ENCODE data around the gene ZNF74.

Gene ZNF74

DNA sequence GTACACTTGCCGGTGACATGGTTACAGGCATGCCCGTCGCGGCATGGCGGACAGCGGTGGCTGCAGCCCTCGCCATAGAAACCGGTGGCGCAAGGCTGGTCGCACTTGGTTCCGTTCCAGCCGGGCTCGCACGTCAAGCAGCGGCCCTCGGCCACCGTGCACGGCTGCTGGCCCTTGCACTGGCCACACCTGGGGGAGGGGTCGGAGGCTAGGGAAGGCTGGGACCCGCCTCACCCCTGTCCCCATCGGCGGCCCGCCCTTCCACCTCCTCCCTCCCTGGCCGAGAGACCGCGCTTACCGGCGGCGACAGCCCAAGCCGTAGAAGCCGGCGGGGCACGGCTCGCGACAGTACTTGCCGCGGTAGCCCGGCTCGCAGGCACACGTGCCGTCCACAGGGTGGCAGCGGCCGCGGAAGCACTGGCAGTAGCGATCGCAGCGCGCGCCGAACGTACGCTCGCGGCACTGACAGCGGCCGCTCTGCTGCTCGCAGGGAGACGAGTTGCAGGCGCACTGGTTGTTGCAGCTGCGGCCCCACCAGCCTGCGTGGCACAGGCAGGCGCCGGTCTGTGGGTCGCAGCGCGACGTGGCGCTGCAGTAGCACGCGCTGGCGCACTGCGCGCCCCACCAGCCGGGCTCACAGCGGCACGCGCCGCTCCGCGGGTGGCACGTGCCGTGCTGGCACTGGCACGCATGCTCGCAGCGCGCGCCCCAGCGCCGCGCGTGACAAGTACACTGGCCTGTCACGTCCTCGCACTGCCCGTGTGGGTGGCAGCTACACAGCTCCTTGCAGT lies 37.0 kb downstream of the ZNF74 start:
- Histone ChIP-seq H3K27ac (ENCODE audit: low read length) (no peak overlapping the region), H3K36me3 (ENCODE audit: insufficient read depth, low read length) (no peaks in the 10 kb centered on the region), H3K4me2 (ENCODE audit: insufficient read depth, low read length) (no peak overlapping the region), H3K4me1 (ENCODE audit: insufficient read depth, low read length) (peaks cover 12% of the 10 kb centered on the region), H3K79me2 (ENCODE audit: insufficient read depth, low read length) (no peaks in the 10 kb centered on the region), H2AFZ (ENCODE audit: low read depth, low read length) (no peak overlapping the region), H3K4me3 (ENCODE audit: low read depth in 1 of 2, low read length in 2 of 2) (no peak overlapping the region), H3K9me3 (ENCODE audit: insufficient read depth, low read length, severe bottlenecking) (no peaks in the 10 kb centered on the region), H3K9ac (ENCODE audit: low read depth, low read length) (no peak overlapping the region), H4K20me1 (ENCODE audit: insufficient read depth, low read length) (peaks cover 3% of the 10 kb centered on the region; the same call in 1 of the 2 replicates), H3K27me3 (ENCODE audit: insufficient read depth, low read length, poor library complexity) (no peaks in the 10 kb centered on the region)
- no peak for ATAC-seq (ENCODE audit: insufficient read depth, low read depth)
- DNase-seq, result no peak
- TF ChIP-seq, protein P1, sequence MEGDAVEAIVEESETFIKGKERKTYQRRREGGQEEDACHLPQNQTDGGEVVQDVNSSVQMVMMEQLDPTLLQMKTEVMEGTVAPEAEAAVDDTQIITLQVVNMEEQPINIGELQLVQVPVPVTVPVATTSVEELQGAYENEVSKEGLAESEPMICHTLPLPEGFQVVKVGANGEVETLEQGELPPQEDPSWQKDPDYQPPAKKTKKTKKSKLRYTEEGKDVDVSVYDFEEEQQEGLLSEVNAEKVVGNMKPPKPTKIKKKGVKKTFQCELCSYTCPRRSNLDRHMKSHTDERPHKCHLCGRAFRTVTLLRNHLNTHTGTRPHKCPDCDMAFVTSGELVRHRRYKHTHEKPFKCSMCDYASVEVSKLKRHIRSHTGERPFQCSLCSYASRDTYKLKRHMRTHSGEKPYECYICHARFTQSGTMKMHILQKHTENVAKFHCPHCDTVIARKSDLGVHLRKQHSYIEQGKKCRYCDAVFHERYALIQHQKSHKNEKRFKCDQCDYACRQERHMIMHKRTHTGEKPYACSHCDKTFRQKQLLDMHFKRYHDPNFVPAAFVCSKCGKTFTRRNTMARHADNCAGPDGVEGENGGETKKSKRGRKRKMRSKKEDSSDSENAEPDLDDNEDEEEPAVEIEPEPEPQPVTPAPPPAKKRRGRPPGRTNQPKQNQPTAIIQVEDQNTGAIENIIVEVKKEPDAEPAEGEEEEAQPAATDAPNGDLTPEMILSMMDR (IDR thresholded peaks at IDR 0.05; ENCODE audit: borderline replicate concordance, extremely low read depth, low read length, poor library complexity, severe bottlenecking), result peak; percentile 31
- TF ChIP-seq EZH2 (IDR thresholded peaks at IDR 0.05; ENCODE audit: borderline replicate concordance, low read depth, low read length, severe bottlenecking), result no peak

DNA sequence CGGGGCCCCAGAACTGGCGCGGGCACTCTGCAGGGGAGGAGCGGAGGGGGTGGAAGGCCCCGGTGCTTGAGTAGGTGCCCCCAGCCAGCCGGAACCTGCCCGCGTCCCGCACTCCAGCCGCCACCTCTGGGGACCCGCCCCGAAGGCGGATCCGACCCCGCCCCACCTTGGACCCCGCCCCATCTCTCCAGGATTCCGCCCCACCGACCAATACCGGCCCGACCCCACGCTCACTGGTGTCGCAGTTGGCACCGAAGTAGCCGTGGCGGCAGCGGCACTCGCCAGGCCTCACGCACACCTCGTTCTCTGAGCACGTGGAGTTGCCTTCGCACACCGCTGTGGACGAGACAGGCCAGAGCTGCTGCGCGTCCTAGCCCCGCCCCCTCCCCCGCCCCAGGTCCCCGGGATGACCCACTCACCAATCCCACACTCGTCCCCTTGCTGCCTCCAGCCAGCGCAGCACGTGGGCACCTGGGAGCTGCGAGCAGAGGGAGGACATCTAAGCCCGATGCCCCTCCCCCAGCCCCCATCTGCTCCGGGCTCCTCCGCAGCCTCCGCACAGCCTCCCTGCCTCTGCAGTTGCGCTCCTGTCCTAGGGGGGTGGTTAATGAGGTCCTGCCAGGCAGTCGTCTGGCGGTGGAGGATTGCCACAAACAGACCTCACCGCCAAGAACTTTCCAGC lies 37.7 kb downstream of the ZNF74 start:
- peaks cover 12% of the 10 kb centered on the region for H3K4me1 ChIP-seq (ENCODE audit: insufficient read depth, low read length)
- H3K79me2 ChIP-seq (ENCODE audit: insufficient read depth, low read length), result no peaks in the 10 kb centered on the region
- H4K20me1 ChIP-seq (ENCODE audit: insufficient read depth, low read length), result peaks cover 3% of the 10 kb centered on the region; the same call in 1 of the 2 replicates
- TF ChIP-seq, protein P1 (IDR thresholded peaks at IDR 0.05; ENCODE audit: borderline replicate concordance, extremely low read depth, low read length, poor library complexity, severe bottlenecking), result no peak
- TF ChIP-seq EZH2 (IDR thresholded peaks at IDR 0.05; ENCODE audit: borderline replicate concordance, low read depth, low read length, severe bottlenecking), result no peak
- no peak overlapping the region for H2AFZ ChIP-seq (ENCODE audit: low read depth, low read length)
- H3K27ac ChIP-seq (ENCODE audit: low read length), result no peak overlapping the region
- no peak overlapping the region for H3K9ac ChIP-seq (ENCODE audit: low read depth, low read length)
- no peak overlapping the region for H3K4me3 ChIP-seq (ENCODE audit: low read depth in 1 of 2, low read length in 2 of 2)
- H3K4me2 ChIP-seq (ENCODE audit: insufficient read depth, low read length), result no peak overlapping the region
- no peaks in the 10 kb centered on the region for H3K27me3 ChIP-seq (ENCODE audit: insufficient read depth, low read length, poor library complexity)
- DNase-seq, result no peak
- H3K9me3 ChIP-seq (ENCODE audit: insufficient read depth, low read length, severe bottlenecking), result no peaks in the 10 kb centered on the region
- H3K36me3 ChIP-seq (ENCODE audit: insufficient read depth, low read length), result no peaks in the 10 kb centered on the region
- ATAC-seq (ENCODE audit: insufficient read depth, low read depth), result no peak

GRCh38 chr22:20432244-20432686 lies 38.3 kb downstream of the ZNF74 start:
- Histone ChIP-seq H3K27me3 (ENCODE audit: insufficient read depth, low read length, poor library complexity) (no peaks in the 10 kb centered on the region), H4K20me1 (ENCODE audit: insufficient read depth, low read length) (peaks cover 3% of the 10 kb centered on the region; the same call in 1 of the 2 replicates), H3K27ac (ENCODE audit: low read length) (no peak overlapping the region), H3K36me3 (ENCODE audit: insufficient read depth, low read length) (no peaks in the 10 kb centered on the region), H3K4me3 (ENCODE audit: low read depth in 1 of 2, low read length in 2 of 2) (no peak overlapping the region), H3K9ac (ENCODE audit: low read depth, low read length) (no peak overlapping the region), H3K4me2 (ENCODE audit: insufficient read depth, low read length) (no peak overlapping the region), H2AFZ (ENCODE audit: low read depth, low read length) (no peak overlapping the region), H3K9me3 (ENCODE audit: insufficient read depth, low read length, severe bottlenecking) (no peaks in the 10 kb centered on the region), H3K79me2 (ENCODE audit: insufficient read depth, low read length) (no peaks in the 10 kb centered on the region), H3K4me1 (ENCODE audit: insufficient read depth, low read length) (peaks cover 12% of the 10 kb centered on the region)
- ATAC-seq (ENCODE audit: insufficient read depth, low read depth) (no peak), DNase-seq (no peak)
- no peak for TF ChIP-seq EZH2 (IDR thresholded peaks at IDR 0.05; ENCODE audit: borderline replicate concordance, low read depth, low read length, severe bottlenecking)
- TF ChIP-seq, protein P1 (IDR thresholded peaks at IDR 0.05; ENCODE audit: borderline replicate concordance, extremely low read depth, low read length, poor library complexity, severe bottlenecking), result no peak

Measured in DND-41 (cell line).